Ovary (tissue), 3 donors: ENCODE measurements around the gene NAA40.

Source experiments
- CTCF ChIP-seq, 3 donors: fragments of 450-650 bp in 2 of 3; fragments of 200-600 bp in 1 of 3; IDR thresholded peaks; one replicate each; pipeline versions ENCODE4 v1.5.1 to v1.8.0; 2016 to 2022; ENCODE audit warnings: antibody characterized with exemption in 3 of 3, mild to moderate bottlenecking in 1 of 3
- EP300 ChIP-seq: sonication (generic); formaldehyde crosslinking; IDR thresholded peaks from one replicate; pipeline ENCODE4 v1.6.1; 2017; ENCODE audit warnings: antibody characterized with exemption
- POLR2A ChIP-seq: fragments of 450-650 bp; IDR thresholded peaks from one replicate; pipeline ENCODE4 v1.6.1; 2017; ENCODE audit warnings: antibody characterized with exemption, mild to moderate bottlenecking, moderate library complexity
- donor health status: DM: no; HTN: no; CAD: no.

GRCh38 chr11:63901660-63902059 is 37.1 kb upstream of the NAA40 start:
- TF ChIP-seq CTCF (IDR thresholded peaks at IDR 0.05) (no peak), POLR2A (no peak), EP300 (no peak)
